ENCODE data around the gene NAV2.

NAV2 gene

DNA sequence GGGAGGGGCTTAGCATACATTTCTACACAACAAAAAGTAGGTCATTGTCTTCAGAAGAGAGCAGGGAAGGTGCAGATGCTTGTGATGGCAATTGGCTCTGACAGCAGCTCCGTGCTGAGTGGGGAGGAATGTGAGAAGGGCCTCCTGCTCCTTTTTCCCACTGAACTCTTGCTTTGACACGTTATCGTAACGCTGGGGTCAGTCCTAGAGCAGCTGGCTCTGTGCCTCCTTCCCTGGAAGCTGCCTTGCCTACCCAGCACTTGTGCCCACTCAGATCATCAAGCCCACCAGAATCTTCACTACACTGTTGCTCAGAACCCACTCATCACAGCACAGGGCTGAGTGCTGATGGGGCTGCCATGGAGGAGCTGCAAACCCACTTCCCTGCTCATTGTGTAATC lies 14.9 kb upstream of the NAV2 start:
- Mint-ChIP-seq H3K36me3 (no peaks in the 10 kb centered on the region), H3K4me3 (no peak overlapping the region), H3K4me1 (no peaks in the 10 kb centered on the region), H3K27ac (no peak overlapping the region), H3K9me3 (no peaks in the 10 kb centered on the region)
- DNase-seq (ENCODE audit: low spot score in 2 of 2), result no peak
- no peak for ATAC-seq

DNA sequence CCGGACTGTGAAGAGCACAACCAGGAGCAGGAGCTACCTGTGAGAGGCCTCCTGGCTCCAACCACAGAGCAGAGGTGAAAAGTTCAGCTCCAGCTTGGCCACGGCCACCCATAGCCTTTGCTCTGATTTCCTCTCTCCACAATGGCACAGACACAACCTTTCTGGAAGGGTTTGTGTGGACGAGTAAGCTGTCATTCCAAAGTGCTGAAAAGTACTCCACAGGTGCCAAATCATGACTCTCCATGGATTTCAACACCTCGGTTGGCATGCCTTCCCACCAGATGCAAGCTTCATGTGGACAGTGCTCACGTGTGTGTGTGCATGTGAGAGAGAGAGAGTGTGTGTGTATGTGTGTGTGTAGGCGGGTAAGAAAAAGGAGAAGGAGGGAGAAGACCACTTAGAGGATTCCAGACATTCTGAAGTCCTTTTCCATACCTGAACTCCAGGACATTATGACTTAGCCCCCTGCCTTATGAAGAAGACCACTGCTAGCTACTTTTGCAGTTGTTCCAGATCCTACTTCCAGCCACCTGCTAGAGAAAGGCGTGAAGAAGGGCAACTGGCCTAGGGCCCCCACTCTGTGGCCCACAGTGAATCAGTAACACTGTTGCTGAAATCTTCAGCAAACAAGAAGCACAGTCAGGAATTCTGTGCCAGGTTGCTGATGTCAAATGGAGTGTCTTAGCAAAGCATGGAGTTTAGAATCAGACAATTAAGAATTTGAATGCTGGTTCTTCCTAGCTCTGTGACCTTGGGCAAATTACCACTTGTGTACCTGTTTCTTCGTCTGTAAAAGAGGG lies 13.9 kb upstream of the NAV2 start:
- DNase-seq (ENCODE audit: low spot score in 2 of 2) (no peak), ATAC-seq (no peak)
- Mint-ChIP-seq H3K4me1 (no peaks in the 10 kb centered on the region), H3K27ac (no peak overlapping the region), H3K36me3 (no peaks in the 10 kb centered on the region), H3K4me3 (no peak overlapping the region), H3K9me3 (no peaks in the 10 kb centered on the region)

DNA sequence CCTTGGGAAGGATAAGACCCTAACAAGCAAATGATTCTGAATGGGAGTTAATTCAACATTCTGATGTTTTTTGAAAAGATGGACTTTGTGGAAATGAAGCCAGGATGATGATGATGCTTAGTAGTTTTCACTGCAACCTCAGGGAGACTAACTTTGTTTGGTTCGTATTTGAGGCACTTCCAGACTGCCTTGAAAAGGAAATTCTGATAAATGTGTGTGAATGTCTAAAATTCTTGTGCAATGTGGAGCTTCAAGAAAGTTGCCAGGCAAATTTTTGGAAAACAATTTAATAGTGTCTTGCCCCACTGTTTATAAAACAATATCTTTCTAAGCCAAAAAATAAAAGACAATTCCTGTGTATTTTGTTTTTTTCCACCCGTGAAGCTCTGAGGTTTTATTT lies 11.2 kb upstream of the NAV2 start:
- Mint-ChIP-seq H3K9me3 (no peaks in the 10 kb centered on the region), H3K36me3 (no peaks in the 10 kb centered on the region), H3K4me1 (no peaks in the 10 kb centered on the region), H3K27ac (no peak overlapping the region), H3K4me3 (no peak overlapping the region)
- ATAC-seq (no peak), DNase-seq (ENCODE audit: low spot score in 2 of 2) (no peak)

DNA sequence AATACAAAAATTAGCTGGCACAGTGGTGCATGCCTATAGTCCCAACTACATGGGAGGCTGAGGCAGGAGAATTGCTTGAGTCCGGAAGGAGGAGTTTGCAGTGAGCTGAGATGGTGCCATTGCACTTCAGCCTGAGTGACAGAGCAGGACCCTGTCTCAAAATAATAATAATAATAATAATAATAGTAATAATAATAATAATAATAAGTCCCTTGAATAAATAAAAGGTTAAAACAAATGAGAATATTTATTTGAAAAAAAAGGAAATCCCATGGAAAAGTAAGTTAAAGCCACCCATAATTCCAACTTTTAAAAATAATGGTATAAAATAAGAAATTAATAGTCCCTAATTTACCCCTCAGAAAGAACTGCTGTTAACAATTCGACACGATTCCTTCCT lies 10.0 kb upstream of the NAV2 start:
- Mint-ChIP-seq H3K4me1 (no peaks in the 10 kb centered on the region), H3K9me3 (no peaks in the 10 kb centered on the region), H3K27ac (no peak overlapping the region), H3K4me3 (no peak overlapping the region), H3K36me3 (no peaks in the 10 kb centered on the region)
- DNase-seq (ENCODE audit: low spot score in 2 of 2) (no peak), ATAC-seq (no peak)

DNA sequence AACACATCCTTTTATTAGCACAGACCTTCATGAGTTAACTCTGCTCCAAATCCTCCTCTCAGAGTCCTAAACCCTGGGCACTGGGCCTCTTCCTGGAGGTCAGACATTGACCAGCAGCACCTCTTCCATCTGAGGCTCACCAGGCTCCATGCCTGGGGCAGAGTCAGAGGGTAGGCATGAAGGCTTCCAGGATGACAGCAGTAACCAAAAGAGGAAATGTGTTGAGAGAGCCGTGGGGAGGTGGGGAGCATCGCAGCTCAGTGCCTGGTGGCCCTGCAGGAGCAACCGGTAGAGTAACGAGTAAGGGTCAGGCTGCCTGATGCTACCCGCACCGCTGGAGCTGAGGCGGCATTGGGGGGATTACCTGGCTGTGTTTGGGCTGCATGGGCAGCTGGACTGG lies 9.4 kb upstream of the NAV2 start:
- Mint-ChIP-seq H3K9me3 (no peaks in the 10 kb centered on the region), H3K4me1 (no peaks in the 10 kb centered on the region), H3K27ac (no peak overlapping the region), H3K4me3 (no peak overlapping the region), H3K36me3 (no peaks in the 10 kb centered on the region)
- DNase-seq (ENCODE audit: low spot score in 2 of 2) (no peak), ATAC-seq (no peak)

DNA sequence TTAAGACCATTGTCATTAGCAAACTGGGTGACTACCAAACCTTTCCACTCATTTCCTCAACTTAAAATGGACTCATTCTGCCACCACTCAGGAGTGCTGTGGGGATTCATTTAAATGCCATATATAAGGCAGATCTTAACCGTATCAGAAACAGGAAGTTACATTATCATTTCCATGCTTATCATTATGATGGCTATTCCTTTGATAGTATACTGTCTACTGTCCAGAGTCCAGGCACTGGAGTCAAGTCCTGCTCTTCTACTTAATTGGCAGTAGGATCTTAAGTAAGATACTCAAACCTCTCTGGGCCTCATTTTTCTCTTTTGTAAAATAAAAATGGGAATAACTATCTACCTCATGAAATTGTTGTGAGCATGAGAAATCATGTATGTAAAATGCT lies 8.4 kb upstream of the NAV2 start:
- DNase-seq (ENCODE audit: low spot score in 2 of 2) (no peak), ATAC-seq (no peak)
- Mint-ChIP-seq H3K4me3 (no peak overlapping the region), H3K9me3 (no peaks in the 10 kb centered on the region), H3K27ac (no peak overlapping the region), H3K4me1 (no peaks in the 10 kb centered on the region), H3K36me3 (no peaks in the 10 kb centered on the region)

DNA sequence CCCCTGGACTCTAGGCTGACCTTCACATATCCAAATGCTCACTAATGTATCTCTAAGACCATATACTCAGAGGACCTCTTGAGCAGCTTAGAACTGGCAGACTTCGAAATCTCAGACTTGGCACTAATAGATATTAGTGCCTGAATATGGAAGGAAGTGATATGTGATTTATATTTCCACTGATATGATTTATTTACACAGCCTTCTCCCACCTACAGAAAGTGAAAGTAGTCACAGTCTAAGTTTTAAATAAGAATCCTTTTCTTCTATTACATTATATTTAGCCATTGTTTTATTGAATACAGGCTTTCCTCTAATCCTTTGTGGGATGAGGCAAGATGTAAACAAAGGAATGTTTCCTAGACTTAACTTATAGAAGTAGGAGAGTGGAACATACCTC lies 6.7 kb upstream of the NAV2 start:
- DNase-seq (ENCODE audit: low spot score in 2 of 2), result no peak
- no peak overlapping the region for H3K4me3 Mint-ChIP-seq
- no peaks in the 10 kb centered on the region for H3K36me3 Mint-ChIP-seq
- H3K4me1 Mint-ChIP-seq, result no peaks in the 10 kb centered on the region
- H3K27ac Mint-ChIP-seq, result no peak overlapping the region
- no peak for ATAC-seq
- no peaks in the 10 kb centered on the region for H3K9me3 Mint-ChIP-seq

DNA sequence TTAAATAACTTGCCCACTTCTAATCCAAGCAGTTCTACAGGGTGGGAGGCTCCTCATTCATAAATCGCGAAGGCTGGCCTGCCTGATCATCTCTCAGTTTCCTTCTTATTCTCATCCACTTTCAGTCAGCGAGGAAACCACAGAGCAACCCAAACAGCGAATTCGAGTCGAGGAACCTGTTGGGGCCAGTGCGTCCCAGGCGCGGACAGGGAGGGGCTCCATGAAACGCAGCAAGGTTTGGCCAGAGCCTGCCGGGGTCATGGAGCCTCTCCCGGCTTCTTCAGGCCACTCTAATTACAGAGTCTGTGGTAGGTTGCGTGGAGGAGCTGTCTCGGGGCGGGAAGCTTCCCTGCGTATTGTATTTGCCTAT lies 741 bp upstream of the NAV2 start:
- ATAC-seq (peak; percentile 63), DNase-seq (ENCODE audit: low spot score in 2 of 2) (peak; percentile 5 to 64)
- peak overlapping the region; percentile 88 for H3K27ac Mint-ChIP-seq
- peaks cover 4% of the 10 kb centered on the region for H3K36me3 Mint-ChIP-seq
- H3K4me1 Mint-ChIP-seq, result peaks cover 29% of the 10 kb centered on the region
- peak overlapping the region; percentile 91 for H3K4me3 Mint-ChIP-seq
- no peaks in the 10 kb centered on the region for H3K9me3 Mint-ChIP-seq

DNA sequence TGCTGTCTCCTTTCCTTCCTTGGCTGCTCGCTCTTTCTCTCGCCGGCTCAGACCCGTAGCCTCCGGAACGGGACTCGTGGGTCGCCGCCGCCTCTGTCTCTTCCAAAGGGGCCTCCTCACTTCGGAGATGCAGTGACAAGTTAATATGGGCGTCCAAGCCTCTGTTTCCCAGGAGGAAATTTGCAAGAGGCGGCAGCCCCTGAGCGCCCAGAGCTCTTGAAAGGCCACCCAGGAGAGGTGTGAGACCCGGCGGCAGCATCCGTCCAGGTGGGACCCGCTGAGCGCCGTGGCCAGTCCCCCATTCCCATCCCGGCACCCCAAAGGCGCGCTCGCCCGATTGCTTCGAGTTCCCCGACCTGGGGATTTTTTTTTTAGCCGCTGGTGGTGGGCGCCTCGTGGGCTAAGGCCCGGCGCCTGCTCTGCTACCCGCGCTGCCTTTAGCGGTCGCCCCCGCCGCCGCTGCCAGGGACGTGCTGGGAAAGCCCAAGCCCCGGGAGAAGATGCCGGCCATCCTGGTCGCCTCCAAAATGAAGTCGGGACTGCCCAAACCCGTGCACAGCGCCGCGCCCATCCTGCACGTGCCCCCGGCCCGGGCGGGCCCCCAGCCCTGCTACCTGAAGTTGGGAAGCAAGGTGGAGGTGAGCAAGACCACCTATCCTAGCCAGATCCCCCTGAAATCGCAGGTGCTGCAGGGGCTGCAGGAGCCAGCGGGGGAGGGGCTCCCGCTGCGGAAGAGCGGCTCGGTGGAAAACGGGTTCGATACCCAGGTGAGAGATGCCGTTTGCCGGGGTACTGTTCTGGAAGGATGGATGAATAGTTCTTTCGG lies 772 bp downstream of the NAV2 start:
- Mint-ChIP-seq H3K27ac (no peak overlapping the region), H3K4me1 (peaks cover 29% of the 10 kb centered on the region), H3K36me3 (peaks cover 4% of the 10 kb centered on the region), H3K9me3 (no peaks in the 10 kb centered on the region), H3K4me3 (peak overlapping the region; percentile 91)
- ATAC-seq, result peak; percentile 37
- DNase-seq (ENCODE audit: low spot score in 2 of 2), result peak in 1 of 2 donors; percentile 6

DNA sequence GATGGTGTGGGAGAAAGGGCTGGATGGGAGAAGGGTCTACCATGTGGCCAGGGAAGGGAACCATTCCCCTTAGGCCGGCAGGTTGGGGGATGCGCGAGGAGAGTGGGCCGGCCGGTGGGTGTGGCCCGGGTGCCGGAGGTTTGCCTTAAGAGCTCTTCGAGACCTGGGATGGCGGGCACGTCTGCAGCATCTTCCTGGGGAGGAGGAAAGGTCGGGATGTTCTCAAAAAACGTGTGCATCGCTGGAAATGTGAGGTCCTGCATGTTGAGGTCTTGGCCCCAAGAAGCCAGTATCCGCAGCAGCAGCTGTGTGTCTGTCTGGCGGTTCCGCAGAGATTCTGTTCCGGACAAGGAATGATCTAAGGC lies 1.4 kb downstream of the NAV2 start:
- Mint-ChIP-seq H3K27ac (no peak overlapping the region), H3K4me3 (peak overlapping the region; percentile 91), H3K4me1 (peaks cover 29% of the 10 kb centered on the region), H3K36me3 (peaks cover 4% of the 10 kb centered on the region), H3K9me3 (no peaks in the 10 kb centered on the region)
- ATAC-seq (no peak), DNase-seq (ENCODE audit: low spot score in 2 of 2) (no peak)

DNA sequence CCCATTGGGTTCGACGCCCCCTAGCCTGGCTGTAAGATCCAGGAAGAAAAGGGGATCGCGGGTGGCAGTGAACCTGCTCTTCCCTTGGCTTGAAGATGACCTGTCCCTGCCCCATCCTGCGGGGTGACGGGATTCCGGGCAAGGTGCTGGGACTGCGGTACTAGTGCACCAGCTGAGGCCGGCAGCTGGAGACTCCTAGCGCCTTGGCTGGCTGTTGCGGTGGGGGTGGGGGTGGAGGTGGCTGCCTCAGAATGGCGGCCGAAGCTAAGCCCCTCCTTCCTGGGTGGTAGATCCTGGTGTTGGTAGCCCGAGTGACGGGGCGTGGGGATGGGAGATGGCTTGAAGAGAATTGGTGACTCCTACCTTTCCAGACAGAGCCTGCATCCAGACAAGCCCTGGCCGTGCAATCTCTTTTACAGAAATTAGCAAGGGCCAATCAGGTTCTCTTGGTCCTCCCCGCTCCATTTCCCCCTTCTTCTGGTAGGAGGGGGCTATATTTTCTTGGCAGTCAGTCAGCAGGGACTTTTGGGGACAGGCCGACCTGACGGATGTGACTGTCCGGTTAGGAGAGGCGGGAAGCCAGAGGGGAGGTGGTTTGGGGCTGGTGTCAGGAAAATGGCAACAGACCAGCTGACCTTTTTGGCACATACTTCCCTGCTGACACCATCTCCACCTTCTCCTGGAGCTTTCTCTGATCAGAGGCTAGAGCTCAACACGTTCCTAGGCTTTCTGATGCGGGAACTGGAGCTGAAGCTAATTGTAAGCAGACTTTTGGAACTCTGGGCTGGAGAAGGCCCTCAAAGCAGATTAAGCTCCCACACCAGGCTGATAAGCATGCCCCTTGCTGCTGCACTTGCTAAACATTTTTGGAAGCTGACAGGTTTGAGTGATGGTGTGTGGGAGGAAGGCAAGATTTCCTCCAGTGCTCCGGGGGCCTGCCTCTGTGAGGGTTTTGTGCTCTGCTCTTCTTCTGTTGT lies 2.0 kb downstream of the NAV2 start:
- Mint-ChIP-seq H3K4me1 (peaks cover 29% of the 10 kb centered on the region), H3K27ac (no peak overlapping the region), H3K4me3 (peak overlapping the region; percentile 91), H3K9me3 (no peaks in the 10 kb centered on the region), H3K36me3 (peaks cover 4% of the 10 kb centered on the region)
- ATAC-seq (no peak), DNase-seq (ENCODE audit: low spot score in 2 of 2) (no peak)

DNA sequence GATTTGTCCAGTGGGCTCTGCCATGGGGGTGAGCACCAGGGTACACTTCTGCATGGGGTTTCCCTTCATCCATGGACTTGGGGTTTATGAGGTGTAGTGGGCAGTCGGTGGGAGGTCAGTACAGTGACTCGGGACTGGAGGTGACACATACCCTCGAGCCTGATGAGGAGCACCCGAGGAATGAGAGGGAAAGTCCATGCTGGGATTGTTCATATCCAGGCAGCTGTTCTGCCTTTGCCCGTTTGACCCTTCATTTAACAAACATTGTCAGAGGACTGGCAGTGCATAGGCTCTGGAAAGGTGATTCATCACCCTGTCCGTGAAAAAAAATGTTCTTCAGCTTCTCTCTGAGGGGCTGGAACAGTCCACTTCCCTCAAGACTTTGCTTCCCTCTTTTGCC lies 2.7 kb downstream of the NAV2 start:
- DNase-seq (ENCODE audit: low spot score in 2 of 2), result no peak

DNA sequence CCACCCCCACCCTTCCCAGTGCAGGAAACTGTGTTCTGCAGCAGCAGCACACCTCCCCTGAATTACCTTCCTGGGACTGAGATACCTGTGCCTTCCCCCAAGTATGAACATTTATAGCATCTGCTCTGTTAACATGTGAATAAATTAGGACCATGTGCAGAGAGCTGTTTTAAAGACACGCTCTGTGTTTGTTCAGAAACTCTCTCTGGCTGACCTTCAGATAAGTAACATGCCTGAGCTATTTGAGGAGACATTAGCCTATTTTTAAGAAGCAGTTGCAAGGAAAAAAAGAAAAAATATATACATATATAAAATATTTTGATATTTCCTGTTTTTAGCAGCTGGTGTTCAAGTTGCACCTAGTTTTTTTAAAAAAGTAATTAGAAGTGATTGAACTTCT lies 5.4 kb downstream of the NAV2 start:
- Mint-ChIP-seq H3K27ac (no peak overlapping the region), H3K4me1 (peaks cover 25% of the 10 kb centered on the region)

More for the DNA sequence above, 2.7 kb downstream of the NAV2 start:
- Mint-ChIP-seq H3K36me3 (peaks cover 4% of the 10 kb centered on the region), H3K4me1 (peaks cover 29% of the 10 kb centered on the region), H3K9me3 (no peaks in the 10 kb centered on the region), H3K4me3 (no peak overlapping the region), H3K27ac (no peak overlapping the region)
- no peak for ATAC-seq

DNA sequence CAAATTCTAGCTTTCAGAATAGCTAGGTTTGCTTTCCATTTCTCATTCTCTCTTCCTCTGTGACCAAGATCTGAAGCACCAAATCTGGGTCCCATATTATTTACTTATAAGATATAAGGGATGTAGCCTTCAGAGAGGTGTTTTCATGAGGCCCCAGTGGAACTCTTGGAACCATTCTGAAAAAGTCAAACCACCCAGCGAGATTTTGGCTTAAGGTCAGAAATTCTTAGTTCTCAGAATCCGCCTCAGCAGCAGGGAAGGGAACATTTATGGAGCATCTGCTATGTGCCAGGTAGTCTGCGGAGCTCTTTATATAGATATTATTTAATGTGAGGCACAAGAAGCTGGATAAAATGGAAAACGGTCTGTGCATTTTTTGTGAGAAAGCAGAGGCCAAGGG lies 6.3 kb downstream of the NAV2 start:
- ATAC-seq (no peak), DNase-seq (ENCODE audit: low spot score in 2 of 2) (no peak)
- no peaks in the 10 kb centered on the region for H3K36me3 Mint-ChIP-seq
- peaks cover 28% of the 10 kb centered on the region for H3K4me1 Mint-ChIP-seq
- H3K9me3 Mint-ChIP-seq, result no peaks in the 10 kb centered on the region
- no peak overlapping the region for H3K27ac Mint-ChIP-seq
- H3K4me3 Mint-ChIP-seq, result no peak overlapping the region

More for the DNA sequence above, 5.4 kb downstream of the NAV2 start:
- ATAC-seq, result no peak
- no peak overlapping the region for H3K4me3 Mint-ChIP-seq
- no peaks in the 10 kb centered on the region for H3K9me3 Mint-ChIP-seq
- DNase-seq (ENCODE audit: low spot score in 2 of 2), result no peak
- H3K36me3 Mint-ChIP-seq, result peaks cover 2% of the 10 kb centered on the region

DNA sequence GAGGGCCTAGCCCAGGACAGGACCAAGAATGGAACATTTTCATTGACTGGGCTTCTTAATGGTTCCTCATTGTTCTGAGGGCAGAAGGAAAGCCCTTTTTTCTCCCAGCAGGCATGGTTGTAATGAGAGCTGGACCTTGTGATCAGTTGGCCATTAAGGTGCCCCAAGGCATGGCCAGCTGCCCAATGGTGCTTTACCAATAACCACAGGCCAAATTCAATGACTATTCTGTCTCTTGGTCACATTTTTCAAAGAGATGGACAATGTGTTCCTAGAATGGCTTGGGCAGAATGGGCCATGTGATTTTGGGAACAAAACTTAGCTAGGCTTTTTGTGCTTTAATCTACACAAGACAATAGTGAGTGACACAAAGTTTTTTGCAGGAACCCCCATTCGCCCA lies 7.3 kb downstream of the NAV2 start:
- Mint-ChIP-seq H3K9me3 (no peaks in the 10 kb centered on the region), H3K36me3 (no peaks in the 10 kb centered on the region), H3K4me3 (no peak overlapping the region), H3K27ac (no peak overlapping the region), H3K4me1 (peaks cover 24% of the 10 kb centered on the region)
- DNase-seq (ENCODE audit: low spot score in 2 of 2), result no peak
- ATAC-seq, result no peak
